Stomach (tissue), 4 donors: ENCODE measurements around the gene STMN3.

Source experiments
- POLR2AphosphoS5 ChIP-seq, 3 donors: sonication (generic); formaldehyde crosslinking; IDR thresholded peaks; one replicate each; pipeline ENCODE4 v1.6.1; 2016; ENCODE audit warnings: antibody characterized with exemption in 3 of 3
- TF ChIP-seq, protein P1 (sequence below), 7 experiments: fragments of 450-650 bp in 4 of 7; fragments of 200-600 bp in 3 of 7; sonication (generic) in 3 of 7; IDR thresholded peaks; one replicate each; pipeline ENCODE4 v1.5.1; 2016 to 2019; ENCODE audit warnings: antibody characterized with exemption in 7 of 7, control low read depth in 2 of 7, mild to moderate bottlenecking in 1 of 7

DNA sequence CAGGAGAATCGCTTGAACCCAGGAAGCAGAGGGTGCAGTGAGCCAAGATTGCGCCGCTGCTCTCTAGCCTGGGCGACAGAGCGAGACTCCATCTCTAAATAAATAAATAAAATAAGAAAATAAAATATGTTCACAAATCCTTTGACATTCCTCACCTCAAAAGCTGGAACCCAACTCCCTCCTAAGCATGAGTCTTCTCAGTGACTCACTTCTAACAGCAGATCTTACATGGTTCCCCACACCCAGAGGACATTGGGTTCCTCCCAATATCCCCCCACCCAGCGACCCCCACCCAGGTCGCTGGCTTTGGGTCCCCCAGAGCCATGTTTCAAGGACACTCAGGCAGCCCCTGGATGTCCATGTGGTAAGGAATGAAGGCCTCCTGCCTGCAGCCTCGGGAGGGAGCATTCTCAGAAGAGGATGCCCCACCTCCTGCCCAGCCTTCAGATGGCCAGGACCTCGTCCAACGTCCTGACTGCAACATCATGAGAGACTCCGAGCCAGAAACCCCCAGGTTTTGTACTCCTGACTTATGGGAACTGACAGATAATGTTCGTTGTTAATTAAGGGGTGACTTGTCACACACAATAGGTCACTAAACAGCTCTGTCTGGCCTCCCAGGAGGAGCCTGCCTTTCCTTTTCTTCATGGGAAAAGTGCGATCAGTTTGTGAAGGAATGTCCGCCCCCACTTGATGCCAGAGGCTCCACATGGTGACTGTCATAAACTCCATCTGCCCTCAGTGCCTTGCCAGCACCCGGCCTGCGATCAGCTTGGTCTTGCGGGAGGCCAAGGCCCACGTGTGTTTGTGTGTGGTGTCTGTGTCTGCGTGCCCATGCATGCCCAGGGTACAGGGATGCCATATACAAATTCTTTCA lies 16.2 kb downstream of the STMN3 start:
- no peak for TF ChIP-seq POLR2AphosphoS5 (IDR thresholded peaks at IDR 0.05)
- TF ChIP-seq, protein P1, sequence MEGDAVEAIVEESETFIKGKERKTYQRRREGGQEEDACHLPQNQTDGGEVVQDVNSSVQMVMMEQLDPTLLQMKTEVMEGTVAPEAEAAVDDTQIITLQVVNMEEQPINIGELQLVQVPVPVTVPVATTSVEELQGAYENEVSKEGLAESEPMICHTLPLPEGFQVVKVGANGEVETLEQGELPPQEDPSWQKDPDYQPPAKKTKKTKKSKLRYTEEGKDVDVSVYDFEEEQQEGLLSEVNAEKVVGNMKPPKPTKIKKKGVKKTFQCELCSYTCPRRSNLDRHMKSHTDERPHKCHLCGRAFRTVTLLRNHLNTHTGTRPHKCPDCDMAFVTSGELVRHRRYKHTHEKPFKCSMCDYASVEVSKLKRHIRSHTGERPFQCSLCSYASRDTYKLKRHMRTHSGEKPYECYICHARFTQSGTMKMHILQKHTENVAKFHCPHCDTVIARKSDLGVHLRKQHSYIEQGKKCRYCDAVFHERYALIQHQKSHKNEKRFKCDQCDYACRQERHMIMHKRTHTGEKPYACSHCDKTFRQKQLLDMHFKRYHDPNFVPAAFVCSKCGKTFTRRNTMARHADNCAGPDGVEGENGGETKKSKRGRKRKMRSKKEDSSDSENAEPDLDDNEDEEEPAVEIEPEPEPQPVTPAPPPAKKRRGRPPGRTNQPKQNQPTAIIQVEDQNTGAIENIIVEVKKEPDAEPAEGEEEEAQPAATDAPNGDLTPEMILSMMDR (IDR thresholded peaks at IDR 0.05) = no peak
